Lower leg skin (tissue), 4 donors: Measurements from ENCODE around the gene TSPAN31. TPM values are rescaled to one million over a fixed set of nuclear protein-coding genes. Genes with fewer than 3 reads are reported as not detected.

Experiments used
- DNase-seq, 2 donors: peaks; one replicate each; pipeline ENCODE4 v3.0.0-alpha.2; 2019; ENCODE audit warnings: low spot score in 2 of 2
- H3K4me3 ChIP-seq: fragments of 200-600 bp; sonication (generic); 2 replicates; pipeline ENCODE4 v1.5.1; 2017; ENCODE audit warnings: mild to moderate bottlenecking, low read depth; ENCODE audit not compliant: poor library complexity, severe bottlenecking
- CTCF ChIP-seq, 3 donors: fragments of 450-650 bp; IDR thresholded peaks; one replicate each; pipeline ENCODE4 v1.5.1; 2016; ENCODE audit warnings: antibody characterized with exemption in 3 of 3, mild to moderate bottlenecking in 3 of 3, moderate library complexity in 2 of 3
- POLR2A ChIP-seq, 2 donors: fragments of 450-650 bp; IDR thresholded peaks; one replicate each; pipeline ENCODE4 v1.6.1; 2016 to 2017; ENCODE audit warnings: antibody characterized with exemption in 2 of 2, mild to moderate bottlenecking in 1 of 2, moderate library complexity in 1 of 2
- WGBS, 2 donors: methylation state at CpG; one replicate each; pipeline ENCODE4 v1.1.5; 2018; 5-methylcytosine and 5-hydroxymethylcytosine counted together
- intact Hi-C: fragments of 100-400 bp; cut with DNase I; formaldehyde crosslinking; loops from one replicate; pipeline ENCODE4 v1.15.0; 2023; ENCODE audit warnings: low total_unique reads
- total RNA-seq, 4 donors: library from RNA; depleted of rRNA; stranded (reverse); fragments of >200 nt; gene quantifications; one replicate each; pipeline ENCODE4 v1.1.0, GENCODE V29; 2016

Gene TSPAN31
- total RNA-seq, 4 donors from 2014 or later = 44.9 to 76.4 (median 54.7) TPM

- TF ChIP-seq POLR2A (IDR thresholded peaks at IDR 0.05) (no peak), CTCF (IDR thresholded peaks at IDR 0.05) (no peak)
- no peak overlapping the region for H3K4me3 ChIP-seq
- WGBS, 2 donors = 88 to 93% methylated on average over 7 of the region's 7 CpGs
- DNase-seq = no peak
- intact Hi-C loops = no loop called here
These were observed 33.1 kb downstream of the TSPAN31 start for GRCh38 chr12:57777911-57778310.

DNA sequence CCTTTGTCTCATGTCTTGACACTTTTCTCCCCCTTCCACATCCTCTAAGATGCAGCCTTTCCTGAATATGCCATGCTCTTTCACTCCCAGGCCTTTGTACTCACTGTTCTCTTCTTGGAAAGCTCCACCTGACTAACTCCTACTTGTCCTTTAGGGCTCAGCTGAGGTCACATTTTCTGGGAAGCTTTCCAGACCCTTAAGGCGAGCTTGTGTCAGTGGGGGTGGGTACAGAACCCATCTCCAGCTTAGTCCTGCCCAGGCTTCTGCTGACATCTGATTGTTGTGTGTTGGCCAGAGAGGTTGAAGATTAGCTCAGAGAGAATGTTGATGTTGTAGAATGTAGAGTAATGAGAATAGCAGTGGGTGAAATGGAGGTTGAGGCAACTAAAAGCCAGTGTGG, 34.9 kb downstream of the TSPAN31 start:
- TF ChIP-seq POLR2A (IDR thresholded peaks at IDR 0.05) (no peak), CTCF (IDR thresholded peaks at IDR 0.05) (no peak)
- intact Hi-C loops = no loop called here
- DNase-seq = no peak
- WGBS, 2 donors = 21% methylated on average over 1 of the region's 1 CpG
- H3K4me3 ChIP-seq = no peak overlapping the region

- TF ChIP-seq CTCF (IDR thresholded peaks at IDR 0.05) (no peak), POLR2A (IDR thresholded peaks at IDR 0.05) (no peak)
- no peak for DNase-seq
- WGBS, 2 donors = 92 to 95% methylated on average over 4 of the region's 4 CpGs
- intact Hi-C loops = no loop called here
- no peak overlapping the region for H3K4me3 ChIP-seq
These were observed 35.6 kb downstream of the TSPAN31 start for GRCh38 chr12:57780284-57780897.

DNA sequence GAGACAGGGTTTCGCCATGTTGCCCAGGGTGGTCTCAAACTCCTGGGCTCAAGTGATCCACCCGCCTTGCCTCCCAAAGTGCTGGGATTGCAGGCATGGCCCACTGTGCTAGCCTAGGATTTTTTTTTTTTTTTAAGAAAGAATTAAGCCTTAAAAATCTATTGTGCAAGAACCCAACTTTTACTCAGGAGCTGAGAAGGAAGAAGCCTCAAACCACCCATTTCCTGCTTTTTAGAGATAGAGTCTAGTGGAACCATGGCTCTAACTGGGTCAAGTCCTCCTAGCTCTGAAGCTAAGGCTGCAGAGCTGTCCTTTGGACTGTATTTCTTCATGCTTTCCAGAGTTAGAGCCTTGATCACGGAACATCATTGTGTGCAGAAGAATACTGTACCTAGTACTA, 36.4 kb downstream of the TSPAN31 start:
- no peak for DNase-seq
- no peak overlapping the region for H3K4me3 ChIP-seq
- WGBS, 2 donors = 90 to 97% methylated on average over 3 of the region's 3 CpGs
- TF ChIP-seq CTCF (IDR thresholded peaks at IDR 0.05) = no peak
- intact Hi-C loops = no loop called here

GRCh38 chr12:57781801-57782200, 37.0 kb downstream of the TSPAN31 start:
- DNase-seq = no peak
- WGBS, 2 donors = 65 to 69% methylated on average over 2 of the region's 2 CpGs
- no peak for TF ChIP-seq POLR2A (IDR thresholded peaks at IDR 0.05)
- no peak for TF ChIP-seq CTCF (IDR thresholded peaks at IDR 0.05)
- no peak overlapping the region for H3K4me3 ChIP-seq
- intact Hi-C loops = no loop called here

DNA sequence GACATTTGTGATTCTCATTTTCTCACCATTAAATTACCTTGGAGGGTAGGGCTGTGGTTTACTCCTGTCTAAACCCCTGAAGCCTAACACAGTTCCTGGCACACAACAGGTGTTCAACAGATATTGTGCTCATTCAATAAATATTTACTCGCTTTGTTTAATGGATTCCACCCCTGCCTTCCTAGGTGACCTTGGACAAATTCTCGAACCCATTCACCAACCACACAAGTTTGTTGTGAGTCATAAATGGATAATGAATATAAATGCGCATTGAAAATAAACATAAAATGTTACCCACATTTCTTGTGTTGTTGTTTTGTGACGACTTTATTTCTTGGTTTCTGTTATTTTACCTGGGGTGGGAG, 37.4 kb downstream of the TSPAN31 start:
- no peak for DNase-seq
- no peak for TF ChIP-seq CTCF (IDR thresholded peaks at IDR 0.05)
- TF ChIP-seq POLR2A (IDR thresholded peaks at IDR 0.05) = no peak
- WGBS, 2 donors = 21 to 22% methylated on average over 4 of the region's 4 CpGs
- no peak overlapping the region for H3K4me3 ChIP-seq
- intact Hi-C loops = no loop called here
